ENCODE data around the gene PTTG1.
A peak's percentile ranks its signal among the peaks of the same experiment; 100 is the strongest.

PTTG1 gene

GRCh38 chr5:160421625-160422258, at the start of gene PTTG1:
PTTG1 (plus strand) TSS chr5:160421855; CDS start chr5:160422313, 458 bp downstream.
- peak; percentile 91 for DNase-seq

- no peak for DNase-seq
Measured at GRCh38 chr5:160375166-160375565, 46.5 kb upstream of the PTTG1 start.

- DNase-seq, result no peak
Measured at GRCh38 chr5:160375701-160376100, 46.0 kb upstream of the PTTG1 start.

- no peak for DNase-seq
Measured at GRCh38 chr5:160376416-160376815, 45.2 kb upstream of the PTTG1 start.

DNA sequence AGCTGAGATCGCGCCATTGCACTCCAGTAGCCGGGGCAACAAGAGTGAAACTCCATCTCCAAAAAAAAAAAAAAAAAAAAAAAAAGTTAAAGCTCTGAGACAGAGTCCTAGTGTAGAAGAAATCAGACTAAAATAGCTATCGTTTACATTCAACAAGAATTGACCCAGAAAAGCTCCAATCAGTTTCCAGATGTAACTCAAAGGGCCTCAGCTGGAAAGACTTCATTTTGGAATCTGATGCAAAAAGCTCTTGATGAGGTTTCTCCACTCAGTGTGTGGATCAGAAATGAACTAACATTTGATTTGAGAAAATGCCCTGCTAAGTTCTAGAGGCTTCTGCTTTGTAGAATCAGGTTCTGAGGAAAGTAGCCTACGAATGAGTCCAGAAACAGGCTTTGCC, 44.0 kb upstream of the PTTG1 start:
- DNase-seq, result no peak

- DNase-seq, result no peak
Measured at GRCh38 chr5:160378330-160378729, 43.3 kb upstream of the PTTG1 start.

GRCh38 chr5:160379511-160379910, 42.1 kb upstream of the PTTG1 start:
- no peak for DNase-seq

GRCh38 chr5:160380041-160380440, 41.6 kb upstream of the PTTG1 start:
- no peak for DNase-seq

DNA sequence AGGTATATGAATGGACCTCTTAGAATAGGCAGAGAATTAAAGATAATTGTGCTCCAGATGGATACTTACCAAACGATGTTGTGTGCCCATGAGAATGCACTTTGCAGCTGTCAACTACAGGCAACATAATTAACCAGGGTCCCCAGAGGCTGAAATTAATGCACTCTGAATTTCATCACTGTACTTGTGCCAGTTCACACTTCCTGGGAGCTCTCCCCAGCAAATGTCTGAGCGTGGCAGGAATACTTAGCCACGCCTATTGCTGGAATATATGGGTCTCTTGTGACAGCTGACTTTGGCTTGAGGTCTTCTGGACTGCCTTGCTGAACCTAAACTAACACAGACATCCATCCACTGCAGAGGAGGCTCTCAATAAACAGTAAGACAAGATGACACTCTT, 39.3 kb upstream of the PTTG1 start:
- DNase-seq, result no peak

- no peak for DNase-seq
Measured at GRCh38 chr5:160384681-160385080, 37.0 kb upstream of the PTTG1 start.

GRCh38 chr5:160385496-160385895, 36.2 kb upstream of the PTTG1 start:
- no peak for DNase-seq

DNA sequence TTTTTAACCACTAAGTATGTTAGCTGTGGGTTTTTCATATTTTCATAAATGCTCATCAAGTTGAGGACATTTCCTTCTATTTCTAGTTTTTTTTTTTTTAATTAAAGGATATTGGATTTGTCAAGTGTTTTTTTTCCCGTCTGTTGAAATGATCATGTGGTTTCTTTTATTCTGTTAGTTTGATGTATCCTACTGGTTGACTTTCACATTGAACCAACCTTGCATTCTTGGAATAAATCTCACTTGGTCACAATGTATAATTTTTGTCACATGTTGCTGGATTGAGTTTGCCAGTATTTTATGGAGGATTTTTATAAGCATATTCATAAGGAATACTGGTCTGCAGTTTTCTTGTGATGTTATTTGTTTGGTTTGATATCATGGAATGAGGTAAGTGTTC, 34.2 kb upstream of the PTTG1 start:
- no peak for DNase-seq

GRCh38 chr5:160390787-160391696, 30.6 kb upstream of the PTTG1 start:
- no peak for DNase-seq

DNA sequence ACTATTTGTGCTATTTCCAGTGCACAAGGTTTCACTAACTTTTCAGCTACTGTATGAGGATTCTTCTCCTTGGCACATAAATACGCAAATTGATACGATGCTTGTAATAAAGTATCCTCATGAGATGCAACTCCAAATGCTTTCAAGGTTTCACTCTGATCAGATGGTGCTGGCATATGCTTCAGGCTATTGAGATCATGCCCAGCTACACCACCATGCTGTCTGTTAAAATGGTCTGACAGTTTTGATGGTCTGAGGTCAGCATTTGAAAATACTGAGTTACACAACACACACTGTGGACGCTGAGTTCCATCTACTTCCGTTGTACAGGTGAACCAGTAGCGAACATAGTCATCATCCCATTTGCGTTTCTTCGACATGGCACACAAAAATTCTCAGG, 26.5 kb upstream of the PTTG1 start:
- no peak for DNase-seq

GRCh38 chr5:160397492-160397891, 24.2 kb upstream of the PTTG1 start:
- no peak for DNase-seq

DNA sequence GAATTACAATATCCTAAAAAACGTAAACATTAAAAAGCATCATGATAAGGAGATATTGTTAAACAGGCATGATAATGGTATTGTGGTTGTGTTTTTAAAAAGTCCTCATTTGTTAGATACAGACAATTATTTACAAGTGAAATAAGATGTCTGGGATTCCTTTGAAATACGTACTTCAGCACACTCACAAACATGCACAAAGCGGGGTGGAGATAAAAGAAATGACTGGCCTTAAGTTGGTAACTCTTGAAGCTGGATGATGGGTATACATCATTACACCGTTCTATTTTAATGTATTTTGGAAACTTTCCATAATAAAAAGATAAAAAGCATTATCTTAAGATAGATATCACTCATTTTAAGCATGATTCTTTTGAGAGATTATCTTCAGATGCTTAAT, 22.8 kb upstream of the PTTG1 start:
- peak; percentile 7 for DNase-seq

- peak; percentile 86 for DNase-seq
Measured at GRCh38 chr5:160399402-160400353, 22.0 kb upstream of the PTTG1 start, which contains the start of gene FAM200C. FAM200C (minus strand) TSS chr5:160400054; CDS start chr5:160395490, 4,564 bp downstream.

GRCh38 chr5:160418561-160419457, 2.8 kb upstream of the PTTG1 start, which contains the start of gene SLU7:
SLU7 (minus strand) TSS chr5:160419081; CDS start chr5:160415294, 3,787 bp downstream.
- DNase-seq, result peak; percentile 86

DNA sequence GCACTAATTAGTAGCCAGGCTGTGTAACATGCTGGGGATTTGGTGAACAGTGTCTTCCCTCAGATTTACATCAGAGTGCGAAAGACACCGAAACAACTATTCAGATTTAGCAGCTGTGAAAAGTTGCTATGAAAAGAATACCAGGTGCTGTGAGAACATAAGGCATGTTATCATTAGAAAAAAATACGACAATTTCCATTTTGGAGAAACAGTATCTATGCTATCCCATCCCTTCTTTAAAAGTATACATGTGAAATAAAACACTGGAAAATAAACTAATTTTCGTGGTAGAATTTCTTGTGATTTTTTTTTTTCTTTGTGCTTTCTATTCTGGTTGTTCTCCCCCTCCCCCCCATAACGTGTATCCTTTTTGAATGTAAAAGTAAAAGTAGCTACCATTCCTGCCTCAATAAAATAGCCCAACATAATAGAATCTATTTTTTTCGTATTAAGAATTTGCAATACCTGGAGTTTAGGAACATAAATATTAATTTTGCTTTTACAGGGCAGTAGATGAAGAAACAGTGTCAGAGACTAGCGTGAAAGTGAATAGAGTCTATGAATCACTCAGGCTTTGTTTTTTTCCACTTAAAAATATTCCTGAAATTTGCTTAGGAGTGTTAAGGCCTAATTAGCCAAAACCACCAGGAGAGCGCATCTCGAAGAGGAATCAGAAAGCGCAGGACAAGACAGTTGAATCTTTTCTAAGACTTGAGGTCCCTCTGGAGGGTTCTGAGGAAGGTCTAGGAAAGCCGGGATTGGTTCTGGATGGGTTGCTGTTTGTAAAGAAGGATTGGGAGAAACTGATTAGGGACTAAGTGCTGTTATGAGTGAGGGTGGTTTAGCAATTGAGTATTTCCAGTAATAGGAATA, 2.0 kb upstream of the PTTG1 start:
- DNase-seq, result no peak

DNA sequence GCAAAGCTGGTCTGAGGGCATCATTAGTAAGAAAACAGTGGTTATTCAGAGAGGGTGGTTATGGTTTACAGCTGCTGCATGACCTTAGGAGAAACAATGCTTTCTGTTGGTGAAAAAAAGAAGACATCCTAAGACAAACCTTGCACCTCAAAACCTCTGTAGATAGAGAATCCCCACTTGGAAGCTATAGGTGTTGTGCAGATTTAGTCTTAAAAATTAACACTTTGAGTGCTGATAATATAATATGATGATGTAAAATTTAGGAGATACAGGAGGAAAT, 1.4 kb upstream of the PTTG1 start:
- no peak for DNase-seq

- peak; percentile 17 for DNase-seq
Measured at GRCh38 chr5:160423099-160423498, 1.4 kb downstream of the PTTG1 start.
